MCF 10A (cell line): ENCODE data around the gene THADA. TPM values are rescaled to one million over a fixed set of nuclear protein-coding genes. Genes with fewer than 3 reads are reported as not detected.

Experiments used
- BruUV-seq: library from RNA; stranded (reverse); fragments of 400-500 nt; replicated peaks from 2 replicates; lab custom pipeline; 2021; lab: Mats Ljungman, UMichigan
- CTCF ChIA-PET: fragments of 300-600 bp; sonication (Branson Sonifier 250); formaldehyde crosslinking; extraction: SDS; loops from one replicate; lab custom pipeline; 2021; ENCODE audit warnings: antibody characterized with exemption, inconsistent platforms; lab: Yijun Ruan, JAX
- POLR2A ChIA-PET: fragments of 300-600, 350-650 bp; sonication (Branson Sonifier 250); formaldehyde crosslinking; extraction: SDS; loops from one replicate; lab custom pipeline; 2020; ENCODE audit warnings: antibody characterized with exemption, inconsistent platforms; lab: Yijun Ruan, JAX
- DNase-seq: peaks from one replicate; pipeline ENCODE4 v3.0.0-alpha.2; 2018; ENCODE audit not compliant: unreplicated experiment
- H3K27ac Mint-ChIP-seq: one replicate; pipeline ENCODE4 v1.8.0; 2022; ENCODE audit warnings: mild to moderate bottlenecking, low read depth, mixed read lengths; ENCODE audit not compliant: unreplicated experiment
- H3K27me3 Mint-ChIP-seq: one replicate; pipeline ENCODE4 v1.8.0; 2022; ENCODE audit warnings: mixed read lengths; ENCODE audit not compliant: insufficient read depth, unreplicated experiment
- H3K36me3 Mint-ChIP-seq: one replicate; pipeline ENCODE4 v1.8.0; 2022; ENCODE audit warnings: mild to moderate bottlenecking, moderate library complexity, mixed read lengths; ENCODE audit not compliant: insufficient read depth, unreplicated experiment
- H3K4me1 Mint-ChIP-seq: one replicate; pipeline ENCODE4 v1.8.0; 2022; ENCODE audit warnings: mixed read lengths; ENCODE audit not compliant: insufficient read depth, unreplicated experiment
- H3K4me3 Mint-ChIP-seq: one replicate; pipeline ENCODE4 v1.8.0; 2022; ENCODE audit warnings: mild to moderate bottlenecking, moderate library complexity, mixed read lengths; ENCODE audit not compliant: unreplicated experiment
- H3K9me3 Mint-ChIP-seq: one replicate; pipeline ENCODE4 v1.8.0; 2022; ENCODE audit warnings: mixed read lengths; ENCODE audit not compliant: unreplicated experiment
- intact Hi-C: fragments of 100-400 bp; cut with micrococcal nuclease; formaldehyde crosslinking; loops from 2 replicates; pipeline ENCODE4 v1.14.1; 2022
- total RNA-seq: library from RNA; stranded (reverse); gene quantifications from 2 replicates; pipeline ENCODE4 v1.2.3, GENCODE V29; 2022
- TF ChIP-seq, protein P1 (sequence below): fragments of 200-600 bp; IDR thresholded peaks from one replicate; pipeline ENCODE4 v1.8.0; 2022; ENCODE audit warnings: antibody characterized with exemption, mild to moderate bottlenecking; ENCODE audit not compliant: unreplicated experiment

THADA gene
- total RNA-seq, 1 experiment from 2014 or later = 49.8 TPM

DNA sequence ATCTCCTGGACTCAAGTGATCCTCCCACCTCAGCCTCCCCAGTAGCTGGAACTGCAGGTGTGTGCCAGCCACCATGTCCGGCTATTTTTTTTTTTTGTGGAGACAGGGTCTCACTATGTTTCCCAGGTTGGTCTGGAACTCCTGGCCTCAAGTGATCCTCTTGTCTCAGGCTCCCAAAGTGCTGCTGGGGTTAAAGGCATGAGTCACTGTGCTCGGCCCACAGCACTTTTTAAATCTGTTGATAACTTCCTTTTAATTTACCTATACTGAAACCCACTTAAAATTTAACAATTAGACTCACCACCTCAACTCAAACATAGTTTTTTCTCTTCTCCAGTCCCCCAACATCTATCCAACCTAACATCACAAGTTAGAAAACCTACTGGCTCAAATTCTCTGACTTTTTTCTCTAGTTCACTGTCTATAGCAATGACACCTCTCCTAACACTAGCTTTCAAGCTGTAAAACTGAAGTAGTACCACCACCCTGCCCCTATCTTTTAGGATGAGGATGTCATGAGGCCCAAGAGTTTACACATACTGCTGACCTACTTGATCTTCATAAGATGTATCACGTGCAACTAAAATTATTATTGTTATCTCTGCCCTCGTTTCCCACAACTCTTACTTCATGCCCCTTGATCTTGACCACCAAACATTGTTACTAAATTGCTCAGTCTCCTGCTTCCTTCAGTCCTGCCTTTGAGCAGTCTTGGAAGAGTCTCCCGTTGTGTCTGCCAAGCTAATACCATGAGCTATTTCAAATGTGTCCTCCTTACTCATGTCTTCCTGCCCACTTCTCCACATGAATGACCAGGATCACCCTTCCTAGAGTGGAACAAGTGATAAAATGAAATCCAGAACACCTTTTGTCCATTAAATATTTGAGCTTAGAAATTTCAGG is 227.1 kb downstream of the THADA start:
- Mint-ChIP-seq H3K4me3 (no peak overlapping the region), H3K27ac (no peak overlapping the region), H3K4me1 (no peaks in the 10 kb centered on the region), H3K36me3 (peaks cover 10% of the 10 kb centered on the region), H3K27me3 (no peaks in the 10 kb centered on the region), H3K9me3 (no peaks in the 10 kb centered on the region)
- intact Hi-C loops = no loop called here
- TF ChIP-seq, protein P1, sequence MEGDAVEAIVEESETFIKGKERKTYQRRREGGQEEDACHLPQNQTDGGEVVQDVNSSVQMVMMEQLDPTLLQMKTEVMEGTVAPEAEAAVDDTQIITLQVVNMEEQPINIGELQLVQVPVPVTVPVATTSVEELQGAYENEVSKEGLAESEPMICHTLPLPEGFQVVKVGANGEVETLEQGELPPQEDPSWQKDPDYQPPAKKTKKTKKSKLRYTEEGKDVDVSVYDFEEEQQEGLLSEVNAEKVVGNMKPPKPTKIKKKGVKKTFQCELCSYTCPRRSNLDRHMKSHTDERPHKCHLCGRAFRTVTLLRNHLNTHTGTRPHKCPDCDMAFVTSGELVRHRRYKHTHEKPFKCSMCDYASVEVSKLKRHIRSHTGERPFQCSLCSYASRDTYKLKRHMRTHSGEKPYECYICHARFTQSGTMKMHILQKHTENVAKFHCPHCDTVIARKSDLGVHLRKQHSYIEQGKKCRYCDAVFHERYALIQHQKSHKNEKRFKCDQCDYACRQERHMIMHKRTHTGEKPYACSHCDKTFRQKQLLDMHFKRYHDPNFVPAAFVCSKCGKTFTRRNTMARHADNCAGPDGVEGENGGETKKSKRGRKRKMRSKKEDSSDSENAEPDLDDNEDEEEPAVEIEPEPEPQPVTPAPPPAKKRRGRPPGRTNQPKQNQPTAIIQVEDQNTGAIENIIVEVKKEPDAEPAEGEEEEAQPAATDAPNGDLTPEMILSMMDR = no peak
- ChIA-PET CTCF (no interaction called here), POLR2A (interaction anchor here (1.0 kb wide), 1 partner anchor 9 kb away, joined by 7 read pairs; no protein-coding TSS in a partner anchor)
- no peak for DNase-seq
- no TSS peak for BruUV-seq

DNA sequence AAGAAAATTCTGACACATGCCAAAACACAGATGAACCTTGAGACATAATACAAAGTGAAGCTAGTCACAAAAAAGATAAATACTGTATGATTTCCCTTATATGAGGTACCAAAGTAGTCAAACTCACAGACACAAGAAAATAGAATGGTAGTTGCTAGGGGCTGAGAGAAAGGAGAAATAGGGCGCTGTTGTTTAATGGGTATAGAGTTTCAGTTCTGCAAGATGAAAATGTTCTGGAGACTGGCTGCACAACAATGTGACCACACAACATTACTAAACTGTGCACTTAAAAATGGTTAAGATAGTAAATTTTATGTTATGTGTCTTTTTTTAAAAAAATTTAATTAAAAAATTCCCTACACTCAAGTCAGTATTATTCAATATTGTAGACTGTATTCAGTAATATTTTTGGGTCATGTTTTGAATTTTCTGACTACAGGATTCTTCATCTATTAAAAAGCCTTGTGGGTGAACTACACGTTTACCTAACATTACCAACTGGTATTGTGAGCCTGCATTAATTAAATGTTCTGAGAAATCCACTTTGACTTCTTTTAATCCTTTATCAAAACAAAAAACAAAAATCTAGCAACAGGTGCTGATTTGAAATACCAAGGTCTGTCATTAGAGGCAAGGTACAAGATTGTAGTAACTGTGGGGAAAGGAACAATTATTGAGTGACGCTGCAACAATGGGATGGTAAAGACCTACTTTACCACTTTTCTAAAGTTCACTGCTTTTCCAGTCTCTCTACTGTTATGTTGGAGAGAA is 228.6 kb downstream of the THADA start:
- CTCF ChIA-PET = no interaction called here
- H3K36me3 Mint-ChIP-seq = peaks cover 10% of the 10 kb centered on the region
- H3K27ac Mint-ChIP-seq = no peak overlapping the region
- POLR2A ChIA-PET = no interaction called here
- intact Hi-C loops = no loop called here
- no peaks in the 10 kb centered on the region for H3K27me3 Mint-ChIP-seq
- no peaks in the 10 kb centered on the region for H3K4me1 Mint-ChIP-seq
- no peak overlapping the region for H3K4me3 Mint-ChIP-seq
- no peak for DNase-seq
- TF ChIP-seq, protein P1 = no peak
- BruUV-seq = no TSS peak
- no peaks in the 10 kb centered on the region for H3K9me3 Mint-ChIP-seq

DNA sequence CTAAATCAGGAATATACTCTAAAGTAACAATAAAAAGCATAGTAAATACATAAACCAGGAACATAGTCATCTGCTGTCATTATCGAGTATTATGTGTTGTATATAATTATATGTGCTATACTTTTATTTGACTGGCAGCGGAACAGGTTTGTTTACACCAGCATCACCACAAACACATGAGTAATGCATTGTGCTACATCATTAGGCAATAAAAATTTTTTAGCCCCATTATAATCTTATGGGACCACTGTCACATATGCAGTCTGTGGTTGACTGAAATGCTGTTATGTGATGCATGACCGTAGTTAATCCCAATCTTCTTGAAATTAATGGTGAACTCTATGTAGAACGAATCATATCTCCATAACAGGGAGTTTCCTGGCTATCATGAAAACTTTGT is 232.7 kb downstream of the THADA start:
- Mint-ChIP-seq H3K4me3 (no peak overlapping the region), H3K36me3 (peaks cover 15% of the 10 kb centered on the region), H3K9me3 (no peaks in the 10 kb centered on the region), H3K27me3 (no peaks in the 10 kb centered on the region), H3K4me1 (no peaks in the 10 kb centered on the region), H3K27ac (no peak overlapping the region)
- intact Hi-C loops = no loop called here
- POLR2A ChIA-PET = interaction anchor here (0.9 kb wide), 1 partner anchor 8 kb away, joined by 3 read pairs; no protein-coding TSS in a partner anchor
- CTCF ChIA-PET = no interaction called here
- DNase-seq = no peak
- TF ChIP-seq, protein P1 = no peak
- no TSS peak for BruUV-seq

GRCh38 chr2:43361286-43361685 is 234.6 kb downstream of the THADA start:
- H3K4me1 Mint-ChIP-seq = no peaks in the 10 kb centered on the region
- H3K36me3 Mint-ChIP-seq = peaks cover 15% of the 10 kb centered on the region
- intact Hi-C loops = no loop called here

More at GRCh38 chr2:43361286-43361685, 234.6 kb downstream of the THADA start:
- no TSS peak for BruUV-seq
- no peak overlapping the region for H3K27ac Mint-ChIP-seq
- POLR2A ChIA-PET = interaction anchor here (0.7 kb wide), 1 partner anchor 10 kb away, joined by 4 read pairs; no protein-coding TSS in a partner anchor
- no peaks in the 10 kb centered on the region for H3K27me3 Mint-ChIP-seq
- CTCF ChIA-PET = no interaction called here
- DNase-seq = no peak
- no peak overlapping the region for H3K4me3 Mint-ChIP-seq
- H3K9me3 Mint-ChIP-seq = no peaks in the 10 kb centered on the region
- TF ChIP-seq, protein P1 = no peak
